HG02798 (cell line): ENCODE measurements around the gene ADAMTS12.

ENCODE experiments used
- ATAC-seq: cut with Tn5 transposase; IDR thresholded peaks from one replicate; pipeline ENCODE4 v1.9.1; 2021; ENCODE audit warnings: mild to moderate bottlenecking; ENCODE audit not compliant: unreplicated experiment, poor library complexity

Gene ADAMTS12

DNA sequence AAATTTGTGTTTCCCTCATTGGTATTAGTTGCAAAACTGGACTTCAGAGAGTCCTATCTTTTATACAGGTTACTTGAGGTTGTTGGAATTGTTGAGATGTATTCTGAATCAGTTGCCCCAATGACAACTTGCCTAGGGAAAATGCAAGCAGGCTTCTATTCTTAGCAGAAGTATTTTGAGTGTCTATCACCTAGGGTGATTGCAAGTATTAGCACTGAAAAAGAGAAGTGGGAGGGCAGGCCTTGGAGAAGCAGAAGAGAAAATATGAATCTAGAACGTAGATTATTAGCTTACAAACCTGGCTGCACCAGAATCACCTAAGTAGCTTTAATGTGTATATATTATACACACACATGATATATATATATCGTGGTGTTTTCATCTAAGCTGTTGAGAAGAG, 43.2 kb downstream of the ADAMTS12 start:
- ATAC-seq, result peak; percentile 47

GRCh38 chr5:33846851-33847250, 44.9 kb downstream of the ADAMTS12 start:
- no peak for ATAC-seq

DNA sequence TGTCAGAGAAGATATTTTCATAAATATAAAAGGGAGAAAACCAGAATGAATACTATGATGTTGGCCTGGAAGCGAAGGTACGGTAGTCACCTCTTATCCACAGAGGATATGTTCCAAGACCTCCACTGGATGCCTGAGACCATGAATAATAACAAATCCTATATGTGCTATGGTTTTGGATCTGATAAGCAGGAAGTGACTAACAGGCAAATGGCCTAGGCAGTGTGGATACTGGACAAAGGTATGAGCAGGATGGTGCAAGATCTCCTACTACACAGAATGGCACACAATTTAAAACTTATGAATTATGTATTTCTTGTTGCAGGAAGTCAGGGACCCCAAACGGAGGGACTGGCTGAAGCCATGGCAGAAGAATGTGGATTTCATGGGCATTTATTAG, 48.2 kb downstream of the ADAMTS12 start:
- ATAC-seq, result no peak

DNA sequence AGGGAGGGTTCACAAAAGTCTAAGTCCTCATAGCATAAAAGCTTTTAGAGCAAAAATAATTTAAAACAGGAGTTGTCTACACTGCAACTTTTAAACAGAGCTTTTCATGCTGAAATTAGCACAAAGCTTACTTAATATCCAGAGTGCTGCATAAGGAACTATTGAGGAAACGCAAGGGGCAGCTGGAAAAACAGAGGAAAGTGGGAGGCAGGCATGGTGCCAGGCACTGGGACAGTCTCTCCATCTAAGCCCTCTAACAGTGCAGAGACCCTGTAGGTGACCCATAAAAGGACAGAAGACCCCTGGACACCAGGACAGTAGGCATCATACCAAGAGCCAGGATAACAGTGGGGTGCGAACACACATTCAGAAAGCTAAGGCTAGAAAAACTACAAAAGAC, 49.3 kb downstream of the ADAMTS12 start:
- ATAC-seq, result no peak

- ATAC-seq, result no peak
Measured at GRCh38 chr5:33841891-33842290, 49.9 kb downstream of the ADAMTS12 start.

- peak; percentile 76 for ATAC-seq
Measured at GRCh38 chr5:33840927-33841547, 50.8 kb downstream of the ADAMTS12 start.

DNA sequence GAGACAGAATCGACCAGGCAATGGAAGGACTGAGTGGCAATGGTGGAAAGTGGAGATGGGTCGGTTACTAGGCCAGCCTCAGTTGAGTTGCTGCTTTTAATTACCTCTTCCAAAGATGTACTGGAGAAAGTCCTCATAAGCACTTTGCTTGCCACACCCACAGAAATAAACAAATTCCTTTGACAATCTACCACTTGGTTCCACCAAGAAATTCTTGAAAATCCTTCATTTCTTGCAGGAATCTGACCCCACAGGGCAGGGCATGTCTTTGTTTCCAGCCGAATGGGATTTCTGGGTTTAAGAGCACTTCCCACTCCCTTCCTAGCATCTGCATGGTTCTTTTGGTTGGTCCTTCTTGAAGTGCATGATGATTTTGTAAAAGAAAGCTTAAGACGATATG, 54.5 kb downstream of the ADAMTS12 start:
- ATAC-seq, result no peak

DNA sequence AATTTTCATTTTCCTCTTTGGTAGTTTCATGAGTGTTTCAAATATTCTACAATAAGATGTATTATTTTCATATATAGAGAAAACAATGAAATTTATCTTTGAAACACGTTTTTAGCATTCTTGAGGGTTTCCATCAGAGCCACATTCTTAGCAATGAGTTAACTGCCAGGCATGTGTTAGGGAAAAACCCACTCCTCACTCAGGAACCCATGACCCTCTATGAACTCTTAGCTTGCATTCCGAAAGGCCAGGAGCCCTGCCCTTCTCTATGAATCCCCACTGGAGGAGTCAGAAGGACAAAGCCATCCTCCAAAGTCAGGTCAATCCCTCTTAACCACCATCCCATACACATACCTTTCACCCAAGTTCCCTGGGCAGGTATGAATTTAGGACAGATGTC, 57.5 kb downstream of the ADAMTS12 start:
- no peak for ATAC-seq

DNA sequence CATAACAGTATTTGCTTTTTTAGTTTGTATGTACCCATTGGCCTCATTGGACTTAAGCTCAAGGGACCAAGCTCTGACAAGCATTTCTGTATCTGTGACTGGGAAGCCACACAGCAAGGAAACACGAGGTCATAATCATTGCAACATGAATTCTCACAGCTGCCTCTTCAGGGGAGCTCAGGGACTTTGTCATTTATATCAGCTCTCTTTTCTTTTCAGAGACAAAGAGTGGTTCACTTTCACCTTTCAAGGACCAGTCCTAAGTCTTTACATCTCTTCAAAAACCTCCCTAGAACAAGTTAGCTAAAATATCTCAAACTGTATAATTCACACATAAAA, 58.6 kb downstream of the ADAMTS12 start:
- no peak for ATAC-seq

DNA sequence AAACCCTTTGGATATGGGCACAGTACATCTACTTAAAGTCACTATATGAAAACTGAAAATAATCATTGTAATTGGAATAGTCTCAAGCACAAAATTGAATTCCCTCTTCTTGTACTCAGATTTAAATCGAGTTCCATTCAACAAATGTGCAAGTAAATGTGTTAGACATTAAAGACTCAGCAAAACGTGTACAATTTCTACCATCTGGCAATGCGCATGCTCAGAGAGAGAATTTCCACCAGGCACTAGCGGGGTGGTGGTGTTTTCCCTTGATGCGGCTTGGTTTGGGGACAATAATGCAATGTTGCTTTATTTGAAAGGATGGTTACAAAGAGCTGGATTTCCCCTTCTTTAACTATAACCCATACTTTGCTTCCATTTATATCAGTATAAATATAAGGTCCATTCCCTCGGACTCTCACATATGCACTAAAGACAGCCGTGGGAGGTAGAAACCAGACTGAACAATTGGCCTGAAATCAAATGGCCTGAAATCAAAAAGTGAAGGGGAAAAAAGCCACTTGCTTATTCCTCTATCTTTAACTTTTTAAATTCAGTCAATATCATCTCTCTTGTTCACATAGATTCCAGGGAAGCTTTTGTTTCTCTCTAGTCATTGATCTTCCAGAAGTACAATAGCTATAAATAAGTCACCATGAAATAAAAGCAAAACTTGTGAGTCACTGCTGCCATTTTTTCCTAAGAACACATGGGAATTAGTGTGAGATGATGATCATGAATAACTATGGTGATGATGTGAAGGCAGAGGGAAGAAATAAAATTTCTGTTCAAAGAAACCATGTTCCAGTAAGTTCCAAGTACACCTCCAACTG, 59.2 kb downstream of the ADAMTS12 start:
- ATAC-seq, result no peak

- no peak for ATAC-seq
Measured at GRCh38 chr5:33831041-33831440, 60.7 kb downstream of the ADAMTS12 start.

- ATAC-seq, result no peak
Measured at GRCh38 chr5:33829430-33829829, 62.4 kb downstream of the ADAMTS12 start.

DNA sequence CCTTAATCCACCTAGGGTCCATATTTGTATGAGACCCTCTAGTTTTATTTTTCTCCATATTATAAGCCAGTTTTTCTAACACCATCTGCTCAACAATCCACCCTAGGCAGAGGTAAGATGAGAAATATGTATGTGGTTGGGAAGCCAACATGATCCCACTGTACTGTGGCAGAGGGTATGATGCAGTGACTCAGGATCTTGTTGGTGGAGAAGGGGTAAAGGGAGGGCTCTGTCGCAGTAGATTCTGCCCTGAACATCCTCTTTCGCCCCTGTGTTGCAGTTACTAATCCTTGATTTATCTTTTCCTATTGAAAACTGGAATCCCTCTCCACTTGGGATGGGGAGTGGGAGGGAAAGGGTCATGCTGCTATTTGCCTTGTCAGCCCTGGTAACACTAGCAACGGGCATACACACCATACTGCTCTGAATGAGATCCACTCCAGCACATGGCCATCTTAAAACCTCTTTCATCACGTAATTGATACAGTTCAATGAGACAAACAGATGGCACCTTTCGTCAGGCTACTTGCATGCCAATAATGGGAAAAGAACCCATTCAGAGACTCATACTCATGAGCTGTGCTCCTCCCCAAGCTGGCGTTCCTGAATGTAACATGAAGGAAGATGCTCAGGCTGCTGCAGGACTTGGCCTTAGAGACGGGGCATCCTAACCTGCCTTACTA, 63.0 kb downstream of the ADAMTS12 start:
- no peak for ATAC-seq

DNA sequence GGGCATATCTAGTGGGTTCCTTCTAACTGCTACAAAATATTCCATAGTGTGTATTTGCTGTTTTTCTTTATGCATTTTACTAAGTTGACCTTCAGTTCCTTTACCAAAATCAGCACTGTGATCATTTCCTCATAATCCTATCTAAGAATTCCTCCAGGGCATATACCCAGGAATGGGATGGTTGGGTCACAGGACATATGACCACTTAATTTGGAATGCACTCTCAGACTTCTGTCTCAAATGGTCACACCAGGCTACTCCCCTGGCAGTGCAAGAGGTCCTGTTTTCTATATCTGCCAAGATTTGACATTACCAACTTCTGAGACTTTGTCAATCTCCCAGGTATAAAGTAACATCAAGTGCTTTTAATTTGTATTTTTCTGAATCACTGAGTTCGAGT, 63.9 kb downstream of the ADAMTS12 start:
- no peak for ATAC-seq

DNA sequence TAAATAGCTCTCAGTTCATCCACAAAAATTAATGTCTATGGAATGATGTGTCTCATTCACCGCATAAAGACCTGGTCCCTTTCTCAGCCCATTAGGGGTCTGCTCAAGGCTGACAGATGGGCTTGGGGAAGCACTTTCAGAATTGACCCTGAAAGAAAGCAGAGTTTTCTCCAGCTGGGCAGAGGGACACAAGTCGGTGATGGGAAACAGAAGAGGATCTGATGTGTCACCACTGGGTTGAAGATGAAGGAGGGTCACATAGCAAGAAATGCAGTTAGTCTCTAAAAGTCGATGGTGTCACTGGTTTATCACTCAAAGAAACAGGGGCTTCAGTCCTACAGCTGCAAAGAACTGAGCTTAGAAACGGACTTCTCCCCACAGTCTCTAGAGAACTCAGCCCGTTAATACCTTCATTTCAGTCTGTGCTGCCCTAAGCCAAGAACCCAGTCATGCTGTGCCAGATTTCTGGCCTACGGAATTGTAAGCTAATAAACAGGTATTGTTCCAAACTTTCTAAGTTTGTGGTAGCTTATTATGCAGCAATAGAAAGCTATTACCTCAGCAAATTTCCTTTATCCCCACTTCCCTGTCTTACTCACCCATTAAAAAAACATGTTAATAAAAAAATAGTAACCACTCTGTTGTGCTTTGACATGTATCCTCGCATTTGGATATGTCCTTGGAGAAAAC, 64.6 kb downstream of the ADAMTS12 start:
- no peak for ATAC-seq

DNA sequence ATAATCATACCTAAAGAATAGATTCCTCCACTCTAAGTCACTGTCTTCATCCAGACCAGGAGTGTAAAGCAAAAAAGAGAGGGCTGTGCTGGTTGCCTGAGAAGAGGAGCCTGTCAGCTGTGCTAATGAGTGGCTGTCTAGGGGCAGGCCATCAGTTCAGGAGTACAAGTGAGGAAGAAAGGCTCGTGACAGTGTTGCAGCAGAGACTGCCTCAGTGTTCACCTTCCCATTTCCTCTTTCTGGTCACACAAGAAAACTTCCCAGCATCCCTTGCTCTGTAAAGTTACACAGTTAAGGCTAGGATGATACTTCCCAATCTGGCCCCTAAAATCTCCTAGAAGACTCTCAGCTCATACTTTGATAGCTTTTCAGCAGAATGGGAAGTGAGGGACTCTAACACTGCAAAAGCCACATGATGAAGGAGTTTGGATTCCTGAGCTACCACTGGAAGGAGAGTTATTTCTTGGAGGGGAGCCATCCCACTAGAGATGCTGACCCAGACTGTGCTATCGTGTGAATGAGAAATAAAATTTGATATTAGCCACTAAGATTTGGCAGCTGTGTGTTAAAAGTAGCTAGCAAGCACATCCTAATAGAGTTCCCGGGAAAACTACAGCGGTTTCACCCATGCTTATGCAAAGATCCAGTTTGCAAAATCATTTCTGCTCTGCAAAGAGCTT, 67.1 kb downstream of the ADAMTS12 start:
- peak; percentile 82 for ATAC-seq

GRCh38 chr5:33817301-33817700, 74.5 kb downstream of the ADAMTS12 start:
- no peak for ATAC-seq

DNA sequence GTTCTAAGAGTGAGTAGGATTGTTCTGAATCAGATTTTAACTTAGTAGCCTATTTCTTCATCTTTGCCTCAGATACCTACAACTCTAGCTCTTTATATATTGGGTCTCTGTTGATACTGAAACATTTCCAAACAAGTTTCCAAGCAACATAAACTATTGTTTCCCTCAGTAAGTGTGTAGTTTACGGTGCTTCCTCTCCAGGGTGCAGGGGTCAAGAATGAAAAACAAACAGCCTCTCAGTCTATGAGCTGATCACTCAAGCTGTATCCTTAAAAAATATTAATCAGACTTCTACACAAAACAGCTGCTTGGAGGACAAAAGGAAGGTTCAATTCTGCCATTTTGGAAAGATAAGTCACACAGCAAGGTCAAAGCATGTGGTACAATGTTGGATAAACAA, 75.0 kb downstream of the ADAMTS12 start:
- ATAC-seq, result no peak

GRCh38 chr5:33812746-33813145, 79.0 kb downstream of the ADAMTS12 start:
- ATAC-seq, result no peak

DNA sequence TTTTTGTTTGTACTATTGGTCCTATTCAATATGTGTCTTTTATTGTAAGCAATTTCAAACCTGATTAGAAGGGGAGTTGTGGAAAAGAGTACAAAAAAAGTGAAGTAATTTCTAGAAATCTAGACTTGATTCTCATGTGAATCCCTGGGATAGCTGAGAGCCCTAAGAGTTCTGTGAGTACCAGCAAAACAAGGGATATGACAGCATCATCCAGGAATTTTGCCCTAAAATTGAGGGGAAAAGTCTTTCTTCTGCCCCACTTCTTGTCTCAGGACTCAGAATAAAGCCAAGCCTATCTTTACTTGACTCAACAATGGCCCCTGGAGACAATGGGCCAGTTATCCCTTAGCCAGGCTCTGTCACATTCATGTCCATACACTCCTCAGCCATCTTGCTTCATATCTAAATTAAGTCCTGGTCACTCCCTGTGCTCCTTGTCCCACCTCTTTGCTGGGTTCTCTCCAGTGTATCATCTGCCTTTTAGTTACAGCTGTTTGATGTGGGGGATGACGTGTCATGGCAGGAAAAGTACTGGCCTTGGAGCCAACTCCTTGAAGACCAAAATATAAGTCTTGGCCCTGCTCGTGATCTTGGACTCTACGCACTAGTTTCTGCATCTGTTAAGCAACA, 81.2 kb downstream of the ADAMTS12 start:
- ATAC-seq, result no peak
